Small intestine (tissue), 7 donors: Measurements from ENCODE around the gene HTRA1. TPM values are rescaled to one million over a fixed set of nuclear protein-coding genes. Genes with fewer than 3 reads are reported as not detected.

Source experiments
- DNase-seq, 2 donors: peaks; one replicate each; pipeline versions ENCODE4 v3.0.0 to v3.0.0-alpha.2; 2013
- FAIRE-seq: peaks from 2 replicates; lab custom pipeline; 2012; peaks lifted over from hg19 to GRCh38; lab: Jason Lieb, UNC
- H3K27ac ChIP-seq, 3 donors: one replicate each; pipeline ENCODE4 v1.5.1; 2013; ENCODE audit warnings: low read length in 2 of 3, mild to moderate bottlenecking in 2 of 3, control low read depth in 1 of 3, inconsistent platforms in 1 of 3, low read depth in 1 of 3, moderate library complexity in 1 of 3
- H3K27me3 ChIP-seq, 3 donors: one replicate each; pipeline ENCODE4 v1.6.1; 2013; ENCODE audit warnings: low read length in 3 of 3, inconsistent platforms in 1 of 3; ENCODE audit not compliant: control insufficient read depth in 3 of 3, insufficient read depth in 3 of 3
- H3K36me3 ChIP-seq, 3 donors: one replicate each; pipeline ENCODE4 v1.6.1; 2013; ENCODE audit warnings: low read length in 3 of 3, inconsistent platforms in 1 of 3, low read depth in 1 of 3, mild to moderate bottlenecking in 1 of 3, moderate library complexity in 1 of 3; ENCODE audit not compliant: control insufficient read depth in 3 of 3, insufficient read depth in 2 of 3
- H3K4me1 ChIP-seq, 3 donors: one replicate each; pipeline ENCODE4 v1.6.1; 2013; ENCODE audit warnings: low read length in 2 of 3, inconsistent platforms in 1 of 3, low read depth in 1 of 3, mild to moderate bottlenecking in 1 of 3, moderate library complexity in 1 of 3; ENCODE audit not compliant: control insufficient read depth in 3 of 3, insufficient read depth in 2 of 3
- H3K4me3 ChIP-seq, 3 donors: one replicate each; pipeline ENCODE4 v1.5.1; 2013; ENCODE audit warnings: low read length in 3 of 3, control low read depth in 1 of 3, inconsistent platforms in 1 of 3, low read depth in 1 of 3, mild to moderate bottlenecking in 1 of 3, moderate library complexity in 1 of 3
- H3K9me3 ChIP-seq, 2 donors: one replicate each; pipeline ENCODE4 v1.6.1; 2013; ENCODE audit warnings: low read depth in 1 of 2, low read length in 1 of 2; ENCODE audit not compliant: control insufficient read depth in 2 of 2, insufficient read depth in 1 of 2
- WGBS, 3 donors: extraction: QIAGEN DNeasy Blood & Tissue Kit; methylation state at CpG; one replicate each; pipeline ENCODE4 v1.1.7; 2013; 5-methylcytosine and 5-hydroxymethylcytosine counted together
- polyA plus RNA-seq, 4 donors: library from polyadenylated mRNA; stranded (reverse) in 3 of 4; unstranded in 1 of 4; fragments of 200-250 nt in 3 of 4; fragments of 120-200 nt in 1 of 4; gene quantifications; one replicate each; pipeline versions ENCODE4 v1.2.1 to v1.2.3, GENCODE V29; 2013
- donor health status: healthy with polysubstance abuse.
- donor health status: control.
- donor health status: control.
- donor health status: Bipolar disorder and iron deficiency.
- donor health status: healthy.

Gene HTRA1
- polyA plus RNA-seq, 4 donors, result 1.6 to 44.7 (median 15.4) TPM

DNA sequence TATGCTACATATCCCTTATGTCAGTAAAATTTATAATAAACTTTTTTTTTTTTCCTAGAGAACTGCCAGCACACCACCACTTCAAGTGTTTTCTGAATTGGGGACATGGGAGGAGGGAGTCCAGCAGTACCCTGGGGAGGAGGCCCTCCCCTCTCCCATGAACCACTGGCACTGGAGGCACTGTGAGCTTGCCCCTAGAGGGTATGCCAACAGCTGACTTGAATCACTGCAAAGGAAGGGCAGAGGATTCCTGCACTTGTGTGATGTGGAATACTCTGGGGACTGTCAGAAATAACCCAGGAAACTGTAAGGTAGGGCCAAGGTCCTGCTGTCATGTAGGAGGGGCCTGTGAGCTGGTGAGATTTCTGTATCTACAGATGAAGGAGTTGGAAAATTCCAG, 15.4 kb upstream of the HTRA1 start:
- H3K4me3 ChIP-seq, result no peak overlapping the region
- H3K36me3 ChIP-seq, result no peaks in the 10 kb centered on the region
- no peak for DNase-seq
- no peak overlapping the region for H3K27ac ChIP-seq
- no peaks in the 10 kb centered on the region for H3K9me3 ChIP-seq
- no peak for FAIRE-seq
- H3K4me1 ChIP-seq, result peaks cover 0 to 20% (median 0%) of the 10 kb centered on the region in 3 donors
- H3K27me3 ChIP-seq, result no peaks in the 10 kb centered on the region

DNA sequence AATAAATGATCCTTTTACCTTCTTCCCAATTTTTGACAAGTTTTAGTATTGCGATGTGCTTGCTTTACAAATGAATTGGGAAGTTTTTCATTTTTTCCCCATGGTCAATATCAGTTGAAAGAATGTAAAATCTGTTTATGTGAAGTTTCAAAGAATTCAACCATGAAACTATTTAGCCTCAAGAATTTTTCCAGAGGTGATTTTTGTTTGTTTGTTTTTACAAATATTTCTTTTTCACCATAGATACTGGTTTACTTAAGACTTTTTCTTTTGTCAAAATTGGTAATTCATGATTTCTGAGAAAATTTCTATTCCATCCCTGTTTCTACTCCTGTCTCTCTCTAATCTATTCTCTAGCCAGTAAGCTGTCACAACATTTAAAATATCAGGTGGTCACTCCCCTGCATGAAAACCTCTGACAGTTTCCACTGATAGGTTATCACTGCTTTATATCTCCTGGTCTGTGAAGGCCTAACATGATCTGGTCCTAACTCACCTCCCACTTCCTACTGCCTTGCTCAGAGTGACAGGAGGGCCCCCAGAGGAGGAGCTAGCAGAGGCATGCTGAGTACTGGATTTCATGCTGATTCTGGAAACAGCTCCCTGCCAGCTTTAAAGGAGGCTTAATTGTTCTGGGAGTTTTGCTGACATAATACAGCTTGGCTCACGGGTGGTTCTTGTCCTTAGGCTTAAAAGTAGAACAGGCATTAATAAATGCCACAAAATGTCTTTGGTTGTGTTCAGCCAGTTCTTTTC, 14.5 kb upstream of the HTRA1 start:
- 69 to 78% (median 76%) methylated on average over 2 of the region's 2 CpGs for WGBS, 3 donors
- FAIRE-seq, result no peak

DNA sequence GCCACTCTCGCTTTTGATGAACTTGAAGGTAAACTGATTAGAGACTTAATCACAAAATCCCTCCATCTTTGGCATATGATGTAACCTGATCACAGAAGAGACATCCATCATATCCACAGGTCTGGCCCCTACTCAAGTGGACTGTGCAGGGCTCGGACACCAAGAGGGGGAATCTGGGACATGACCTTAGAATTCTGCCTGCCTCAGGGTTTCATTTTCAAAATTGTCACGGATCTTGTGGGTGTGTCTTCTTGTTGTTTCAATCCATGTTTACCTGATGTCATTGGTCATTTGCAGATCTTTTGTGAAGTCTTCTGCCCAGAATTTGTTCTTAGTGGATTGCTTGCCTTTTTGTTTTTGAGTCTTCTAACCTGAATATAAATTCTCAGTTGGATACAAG, 12.8 kb upstream of the HTRA1 start:
- WGBS, 3 donors, result 49 to 67% (median 64%) methylated on average over 3 of the region's 3 CpGs
- DNase-seq (no peak), FAIRE-seq (no peak)
- Histone ChIP-seq H3K36me3 (no peaks in the 10 kb centered on the region), H3K4me1 (peaks cover 0 to 20% (median 0%) of the 10 kb centered on the region in 3 donors), H3K27me3 (no peaks in the 10 kb centered on the region), H3K4me3 (no peak overlapping the region), H3K27ac (no peak overlapping the region), H3K9me3 (no peaks in the 10 kb centered on the region)

More for the DNA sequence above, 14.5 kb upstream of the HTRA1 start:
- H3K27ac ChIP-seq, result no peak overlapping the region
- DNase-seq, result peak in 1 of 2 donors; percentile 30
- no peaks in the 10 kb centered on the region for H3K9me3 ChIP-seq
- H3K4me3 ChIP-seq, result no peak overlapping the region
- no peaks in the 10 kb centered on the region for H3K27me3 ChIP-seq
- H3K4me1 ChIP-seq, result peaks cover 0 to 20% (median 0%) of the 10 kb centered on the region in 3 donors
- no peaks in the 10 kb centered on the region for H3K36me3 ChIP-seq

DNA sequence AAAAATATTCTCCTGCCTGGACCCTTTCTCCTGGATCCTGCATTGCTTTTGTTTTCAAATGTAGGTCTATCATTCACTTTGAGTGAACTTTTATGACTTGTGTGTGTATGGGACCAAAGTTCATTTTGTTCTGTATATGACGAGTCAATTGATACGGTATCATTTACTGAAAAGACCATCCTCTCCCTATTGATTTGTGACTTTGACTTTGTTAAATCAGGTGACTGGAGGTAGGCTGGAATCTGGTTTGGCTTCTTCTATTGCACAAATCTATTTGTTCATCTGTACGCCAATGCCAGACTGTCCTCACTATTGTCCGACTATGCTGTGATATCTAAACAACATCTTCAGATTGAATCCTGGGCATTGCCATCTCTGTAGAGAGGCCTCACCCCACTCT, 12.2 kb upstream of the HTRA1 start:
- DNase-seq, result peak; percentile 61 to 67
- H3K27me3 ChIP-seq, result no peaks in the 10 kb centered on the region
- no peak for FAIRE-seq
- no peaks in the 10 kb centered on the region for H3K36me3 ChIP-seq
- H3K9me3 ChIP-seq, result no peaks in the 10 kb centered on the region
- WGBS, 3 donors, result 23 to 75% (median 45%) methylated on average over 4 of the region's 4 CpGs
- H3K27ac ChIP-seq, result peak overlapping the region in 1 of 3 donors; percentile 44
- no peak overlapping the region for H3K4me3 ChIP-seq
- peaks cover 0 to 20% (median 0%) of the 10 kb centered on the region in 3 donors for H3K4me1 ChIP-seq

DNA sequence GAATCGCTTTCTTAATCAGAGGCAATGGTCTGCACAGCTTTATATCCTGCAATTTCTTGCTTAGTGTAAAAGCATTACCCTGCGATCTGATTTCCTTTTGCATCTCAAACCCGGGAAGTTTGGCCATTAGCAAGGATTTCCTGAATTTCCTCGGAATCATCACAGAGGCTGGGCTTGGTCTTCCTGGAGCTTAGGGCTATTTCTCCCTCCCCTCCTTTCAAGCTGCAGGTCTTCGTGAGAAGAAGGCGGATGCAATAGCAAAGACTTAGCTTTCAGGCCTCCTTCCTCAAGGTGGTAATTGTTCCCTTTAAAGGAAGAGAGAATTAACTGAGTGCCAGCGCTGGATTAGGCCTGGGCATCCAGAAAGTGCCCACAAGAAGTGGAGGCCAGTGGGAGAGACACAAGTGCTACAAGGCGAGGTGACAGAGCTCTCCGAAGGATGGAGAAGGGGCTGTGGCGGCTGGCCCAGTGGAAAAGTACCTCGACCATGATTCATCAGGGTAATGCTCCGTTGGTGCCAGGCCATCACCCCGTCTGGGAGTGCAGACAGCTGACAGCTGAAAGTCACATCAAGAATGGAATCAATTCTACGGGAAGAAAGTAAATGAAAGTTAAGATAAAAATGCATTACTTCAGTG, 10.9 kb upstream of the HTRA1 start:
- 76 to 84% (median 80%) methylated on average over 14 of the region's 14 CpGs for WGBS, 3 donors
- H3K9me3 ChIP-seq, result no peaks in the 10 kb centered on the region
- no peak for FAIRE-seq
- no peaks in the 10 kb centered on the region for H3K27me3 ChIP-seq
- no peaks in the 10 kb centered on the region for H3K36me3 ChIP-seq
- no peak overlapping the region for H3K27ac ChIP-seq
- no peak for DNase-seq
- H3K4me3 ChIP-seq, result no peak overlapping the region
- H3K4me1 ChIP-seq, result peaks cover 0 to 20% (median 0%) of the 10 kb centered on the region in 3 donors

DNA sequence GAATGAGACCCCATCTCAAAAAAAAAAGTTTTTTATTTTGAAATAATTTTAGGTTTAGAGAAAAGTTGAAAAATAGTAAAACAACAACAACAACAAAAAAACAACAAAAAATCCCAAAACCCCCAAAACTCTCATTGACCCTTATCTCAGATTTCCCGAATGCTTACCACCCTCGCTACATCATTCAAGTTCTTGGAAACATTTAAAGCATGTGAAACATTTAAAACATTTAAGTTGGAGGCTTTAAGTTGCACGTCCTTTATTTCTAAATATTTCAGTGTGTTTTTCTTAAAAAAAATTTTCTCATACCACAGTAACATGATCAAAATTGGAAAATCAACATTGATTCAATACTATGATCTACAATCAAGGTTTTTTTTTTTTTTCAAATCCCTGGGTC, 7.3 kb upstream of the HTRA1 start:
- no peak for FAIRE-seq
- 87 to 90% (median 87%) methylated on average over 3 of the region's 3 CpGs for whole genome bisulfite sequencing, 3 donors

DNA sequence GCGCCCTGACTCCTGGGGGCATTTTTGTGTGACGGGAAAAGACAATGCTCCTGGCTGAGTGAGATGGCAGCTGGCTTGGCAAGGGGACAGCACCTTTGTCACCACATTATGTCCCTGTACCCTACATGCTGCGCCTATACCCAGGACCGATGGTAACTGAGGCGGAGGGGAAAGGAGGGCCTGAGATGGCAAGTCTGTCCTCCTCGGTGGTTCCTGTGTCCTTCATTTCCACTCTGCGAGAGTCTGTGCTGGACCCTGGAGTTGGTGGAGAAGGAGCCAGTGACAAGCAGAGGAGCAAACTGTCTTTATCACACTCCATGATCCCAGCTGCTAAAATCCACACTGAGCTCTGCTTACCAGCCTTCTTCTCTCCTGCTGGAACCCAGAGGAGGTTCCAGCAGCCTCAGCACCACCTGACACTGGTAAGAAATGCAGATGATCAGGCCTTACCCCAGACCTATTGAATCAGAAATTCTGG, 6.7 kb upstream of the HTRA1 start, which contains the start of gene ARMS2:
Gene ARMS2, plus strand, starts transcription at position 51 of the 478 bp plus-strand sequence. Its CDS starts 75 bp downstream, at position 126.
- DNase-seq (no peak), FAIRE-seq (no peak)
- Histone ChIP-seq H3K4me3 (no peak within 1 kb of the TSS), H3K36me3 (no peaks in the 10 kb centered on the region), H3K27ac (no peak within 1 kb of the TSS), H3K4me1 (peaks cover 0 to 6% (median 0%) of the 10 kb centered on the region in 3 donors), H3K27me3 (peaks cover 3 to 11% (median 8%) of the 10 kb centered on the region in 3 donors), H3K9me3 (no peaks in the 10 kb centered on the region)
- 75 to 88% (median 78%) methylated on average over 7 of the region's 7 CpGs for WGBS, 3 donors

More for the DNA sequence above, 7.3 kb upstream of the HTRA1 start:
- H3K36me3 ChIP-seq, result no peaks in the 10 kb centered on the region
- peaks cover 3 to 5% (median 3%) of the 10 kb centered on the region in 3 donors for H3K27me3 ChIP-seq
- H3K4me3 ChIP-seq, result no peak overlapping the region
- no peak for DNase-seq
- no peaks in the 10 kb centered on the region for H3K9me3 ChIP-seq
- peaks cover 0 to 11% (median 0%) of the 10 kb centered on the region in 3 donors for H3K4me1 ChIP-seq
- H3K27ac ChIP-seq, result no peak overlapping the region

DNA sequence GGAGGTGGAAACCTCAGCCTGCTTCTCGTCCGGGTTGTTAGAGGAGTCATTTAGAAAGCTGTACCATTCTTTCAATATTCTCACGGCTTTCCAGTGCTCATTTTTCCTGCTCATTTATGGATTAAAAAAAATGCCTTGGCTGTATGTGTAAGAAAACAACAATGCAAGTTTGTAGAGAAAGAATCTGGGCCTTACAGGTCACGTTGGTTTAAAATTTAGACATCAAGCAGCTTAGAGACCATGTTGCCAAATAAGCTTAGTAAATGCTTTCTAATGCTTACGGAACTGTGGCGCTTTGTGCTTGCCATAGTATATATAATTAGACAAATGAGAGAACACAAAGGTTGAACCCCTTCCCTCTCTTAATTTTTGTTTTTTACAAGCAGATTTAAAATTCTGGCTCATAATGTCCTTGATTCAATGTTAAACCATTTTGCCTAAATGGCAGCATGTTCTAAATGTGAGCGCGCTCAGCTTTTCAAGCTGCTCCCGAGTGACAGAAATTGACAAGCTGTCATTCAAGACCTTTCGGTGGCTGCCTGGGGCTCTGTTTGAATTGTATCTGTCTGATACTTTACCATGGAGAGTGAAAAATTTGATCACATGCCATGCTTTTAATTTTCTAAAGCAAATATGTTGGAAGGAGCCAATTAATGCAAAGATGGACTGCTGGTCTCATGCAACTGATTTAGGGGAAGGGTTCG, 5.8 kb upstream of the HTRA1 start:
- 88 to 92% (median 90%) methylated on average over 11 of the region's 11 CpGs for WGBS, 3 donors

More for the DNA sequence above, 5.8 kb upstream of the HTRA1 start:
- Histone ChIP-seq H3K27me3 (peaks cover 3 to 19% (median 10%) of the 10 kb centered on the region in 3 donors), H3K4me3 (no peak overlapping the region), H3K9me3 (no peaks in the 10 kb centered on the region), H3K4me1 (no peaks in the 10 kb centered on the region), H3K36me3 (no peaks in the 10 kb centered on the region), H3K27ac (no peak overlapping the region)
- DNase-seq (no peak), FAIRE-seq (no peak)
